Gastroesophageal sphincter (tissue), 4 donors: Measurements from ENCODE around the gene SEMA6A. TPM values are rescaled to one million over a fixed set of nuclear protein-coding genes. Genes with fewer than 3 reads are reported as not detected.

ENCODE experiments used
- ATAC-seq: fragments of 150-250 bp; one replicate; pipeline ENCODE4 v1.9.1; 2016; ENCODE audit warnings: mild to moderate bottlenecking, moderate library complexity
- H3K27ac ChIP-seq, 4 donors: fragments of 200-600 bp; sonication (generic) in 3 of 4; 1 replicate in 3 of 4; 2 replicates in 1 of 4; pipeline ENCODE4 v1.5.1; 2016 to 2019
- H3K27me3 ChIP-seq: fragments of 200-600 bp; sonication (generic); one replicate; pipeline ENCODE4 v1.5.1; 2019
- H3K36me3 ChIP-seq, 2 donors: fragments of 200-600 bp; sonication (generic); one replicate each; pipeline ENCODE4 v1.5.1; 2019; ENCODE audit warnings: control low read depth in 1 of 2
- H3K4me1 ChIP-seq, 3 donors: fragments of 200-600 bp; sonication (generic); 1 replicate in 2 of 3; 2 replicates in 1 of 3; pipeline ENCODE4 v1.5.1; 2016 to 2019; ENCODE audit warnings: control low read depth in 2 of 3
- H3K4me3 ChIP-seq, 2 donors: fragments of 200-600 bp; sonication (generic); one replicate each; pipeline ENCODE4 v1.5.1; 2019; ENCODE audit warnings: mild to moderate bottlenecking in 1 of 2, moderate library complexity in 1 of 2
- H3K9me3 ChIP-seq, 3 donors: fragments of 200-600 bp; sonication (generic); one replicate each; pipeline ENCODE4 v1.5.1; 2017 to 2019; ENCODE audit warnings: control low read depth in 2 of 3
- EP300 ChIP-seq: sonication (generic); formaldehyde crosslinking; IDR thresholded peaks from one replicate; pipeline ENCODE4 v1.6.1; 2017; ENCODE audit warnings: antibody characterized with exemption, mild to moderate bottlenecking
- POLR2A ChIP-seq, 2 donors: fragments of 450-650 bp; IDR thresholded peaks; one replicate each; pipeline ENCODE4 v1.6.1; 2017; ENCODE audit warnings: antibody characterized with exemption in 2 of 2, mild to moderate bottlenecking in 2 of 2, moderate library complexity in 1 of 2
- POLR2AphosphoS5 ChIP-seq: sonication (generic); formaldehyde crosslinking; IDR thresholded peaks from one replicate; pipeline ENCODE4 v1.6.1; 2017; ENCODE audit warnings: antibody characterized with exemption
- WGBS, 2 donors: methylation state at CpG; one replicate each; pipeline ENCODE4 v1.1.5; 2018; ENCODE audit warnings: low coverage in 1 of 2; 5-methylcytosine and 5-hydroxymethylcytosine counted together
- total RNA-seq, 4 donors: library from RNA; depleted of rRNA; stranded (reverse); fragments of >200 nt; gene quantifications; one replicate each; pipeline ENCODE4 v1.1.0, GENCODE V29; 2016
- TF ChIP-seq, protein P1 (sequence below), 4 experiments: fragments of 200-600 bp in 2 of 4; fragments of 450-650 bp in 2 of 4; sonication (generic) in 1 of 4; IDR thresholded peaks; one replicate each; pipeline ENCODE4 v1.5.1; 2017 to 2019; ENCODE audit warnings: antibody characterized with exemption in 4 of 4, mild to moderate bottlenecking in 2 of 4, moderate library complexity in 2 of 4

SEMA6A gene
- total RNA-seq, 4 donors from 2014 or later = 10.9 to 19.8 (median 17.8) TPM

GRCh38 chr5:116421080-116421629 lies 153.5 kb downstream of the SEMA6A start:
- no peak for ATAC-seq
- Histone ChIP-seq H3K36me3 (no peaks in the 10 kb centered on the region), H3K9me3 (no peaks in the 10 kb centered on the region), H3K27me3 (no peaks in the 10 kb centered on the region), H3K4me1 (peaks cover 0 to 5% (median 0%) of the 10 kb centered on the region in 3 donors), H3K4me3 (no peak overlapping the region), H3K27ac (no peak overlapping the region)
- 88 to 100% methylated on average over 1 to 4 of the region's 5 CpGs for WGBS, 2 donors
- TF ChIP-seq EP300 (no peak), POLR2A (IDR thresholded peaks at IDR 0.05) (no peak), POLR2AphosphoS5 (no peak)
- TF ChIP-seq, protein P1, sequence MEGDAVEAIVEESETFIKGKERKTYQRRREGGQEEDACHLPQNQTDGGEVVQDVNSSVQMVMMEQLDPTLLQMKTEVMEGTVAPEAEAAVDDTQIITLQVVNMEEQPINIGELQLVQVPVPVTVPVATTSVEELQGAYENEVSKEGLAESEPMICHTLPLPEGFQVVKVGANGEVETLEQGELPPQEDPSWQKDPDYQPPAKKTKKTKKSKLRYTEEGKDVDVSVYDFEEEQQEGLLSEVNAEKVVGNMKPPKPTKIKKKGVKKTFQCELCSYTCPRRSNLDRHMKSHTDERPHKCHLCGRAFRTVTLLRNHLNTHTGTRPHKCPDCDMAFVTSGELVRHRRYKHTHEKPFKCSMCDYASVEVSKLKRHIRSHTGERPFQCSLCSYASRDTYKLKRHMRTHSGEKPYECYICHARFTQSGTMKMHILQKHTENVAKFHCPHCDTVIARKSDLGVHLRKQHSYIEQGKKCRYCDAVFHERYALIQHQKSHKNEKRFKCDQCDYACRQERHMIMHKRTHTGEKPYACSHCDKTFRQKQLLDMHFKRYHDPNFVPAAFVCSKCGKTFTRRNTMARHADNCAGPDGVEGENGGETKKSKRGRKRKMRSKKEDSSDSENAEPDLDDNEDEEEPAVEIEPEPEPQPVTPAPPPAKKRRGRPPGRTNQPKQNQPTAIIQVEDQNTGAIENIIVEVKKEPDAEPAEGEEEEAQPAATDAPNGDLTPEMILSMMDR (IDR thresholded peaks at IDR 0.05) = no peak

GRCh38 chr5:116420540-116420939 lies 154.1 kb downstream of the SEMA6A start:
- Histone ChIP-seq H3K4me3 (no peak overlapping the region), H3K36me3 (no peaks in the 10 kb centered on the region), H3K9me3 (no peaks in the 10 kb centered on the region), H3K27ac (no peak overlapping the region), H3K27me3 (no peaks in the 10 kb centered on the region), H3K4me1 (peaks cover 0 to 5% (median 0%) of the 10 kb centered on the region in 3 donors)
- ATAC-seq = peak; percentile 57
- TF ChIP-seq POLR2AphosphoS5 = no peak
- TF ChIP-seq, protein P1 (IDR thresholded peaks at IDR 0.05) = no peak
- no peak for TF ChIP-seq POLR2A (IDR thresholded peaks at IDR 0.05)
- no peak for TF ChIP-seq EP300
- WGBS, 2 donors = 71% methylated on average over 3 of the region's 4 CpGs; no CpG with 5 or more reads in 1 of the 2 donors

GRCh38 chr5:116419258-116419657 lies 155.4 kb downstream of the SEMA6A start:
- Histone ChIP-seq H3K9me3 (no peaks in the 10 kb centered on the region), H3K27me3 (no peaks in the 10 kb centered on the region), H3K4me1 (no peaks in the 10 kb centered on the region), H3K4me3 (no peak overlapping the region), H3K27ac (no peak overlapping the region), H3K36me3 (no peaks in the 10 kb centered on the region)
- TF ChIP-seq POLR2AphosphoS5 (no peak), EP300 (no peak), POLR2A (IDR thresholded peaks at IDR 0.05) (no peak)
- TF ChIP-seq, protein P1 (IDR thresholded peaks at IDR 0.05) = no peak
- WGBS, 2 donors = 83 to 100% methylated on average over 1 of the region's 1 CpG
- no peak for ATAC-seq

DNA sequence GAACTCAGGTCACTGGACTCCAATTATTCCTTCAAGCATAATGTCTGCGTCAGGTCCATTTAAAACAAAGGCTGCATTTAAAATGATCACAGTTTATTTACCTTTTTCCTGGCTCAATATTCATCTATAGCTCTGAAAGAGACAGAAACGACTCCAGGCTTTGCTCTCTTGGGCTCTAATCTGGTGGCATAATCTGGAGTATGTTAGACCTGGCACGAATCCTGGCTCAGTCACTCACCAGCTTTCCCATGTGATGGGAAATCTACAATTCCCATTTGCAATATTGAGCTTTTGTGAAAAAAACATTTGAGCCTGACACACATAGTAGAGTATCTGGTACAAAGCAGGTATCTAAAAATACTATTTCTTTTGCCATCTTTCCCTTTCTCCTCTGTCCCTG lies 155.8 kb downstream of the SEMA6A start:
- TF ChIP-seq EP300 (no peak), POLR2A (IDR thresholded peaks at IDR 0.05) (no peak), POLR2AphosphoS5 (no peak)
- TF ChIP-seq, protein P1 (IDR thresholded peaks at IDR 0.05) = no peak
- no peak overlapping the region for H3K27ac ChIP-seq
- no peak overlapping the region for H3K4me3 ChIP-seq
- no peaks in the 10 kb centered on the region for H3K36me3 ChIP-seq
- no peaks in the 10 kb centered on the region for H3K9me3 ChIP-seq
- 86 to 87% methylated on average over 3 of the region's 3 CpGs for WGBS, 2 donors
- ATAC-seq = no peak
- no peaks in the 10 kb centered on the region for H3K4me1 ChIP-seq
- H3K27me3 ChIP-seq = no peaks in the 10 kb centered on the region

DNA sequence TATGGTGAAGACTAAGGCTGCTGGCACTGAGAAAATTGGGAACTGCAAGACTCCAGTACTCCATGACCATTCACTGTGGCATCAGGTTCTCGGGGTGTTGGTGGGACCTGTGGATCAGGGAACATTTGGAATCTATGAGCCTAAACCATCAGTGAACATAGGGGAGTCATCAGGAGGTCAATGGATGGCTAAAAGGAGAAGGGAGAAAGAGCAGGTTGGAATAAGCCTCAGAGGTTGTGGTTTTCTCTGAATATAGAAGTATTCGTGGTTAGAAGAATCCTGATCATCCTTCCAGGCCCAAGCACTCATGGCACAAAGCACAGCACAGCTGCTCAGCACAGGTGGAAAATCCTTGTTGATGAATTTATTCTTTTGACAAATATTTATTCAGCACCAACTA lies 156.6 kb downstream of the SEMA6A start:
- TF ChIP-seq POLR2AphosphoS5 (no peak), EP300 (no peak), POLR2A (IDR thresholded peaks at IDR 0.05) (no peak)
- TF ChIP-seq, protein P1 (IDR thresholded peaks at IDR 0.05) = no peak
- Histone ChIP-seq H3K4me3 (no peak overlapping the region), H3K4me1 (no peaks in the 10 kb centered on the region), H3K27ac (no peak overlapping the region), H3K27me3 (no peaks in the 10 kb centered on the region), H3K36me3 (no peaks in the 10 kb centered on the region), H3K9me3 (no peaks in the 10 kb centered on the region)
- WGBS, 2 donors = 80 to 89% methylated on average over 1 to 2 of the region's 2 CpGs
- ATAC-seq = no peak
